ENCODE results near the gene TMEM123.

TMEM123 gene

DNA sequence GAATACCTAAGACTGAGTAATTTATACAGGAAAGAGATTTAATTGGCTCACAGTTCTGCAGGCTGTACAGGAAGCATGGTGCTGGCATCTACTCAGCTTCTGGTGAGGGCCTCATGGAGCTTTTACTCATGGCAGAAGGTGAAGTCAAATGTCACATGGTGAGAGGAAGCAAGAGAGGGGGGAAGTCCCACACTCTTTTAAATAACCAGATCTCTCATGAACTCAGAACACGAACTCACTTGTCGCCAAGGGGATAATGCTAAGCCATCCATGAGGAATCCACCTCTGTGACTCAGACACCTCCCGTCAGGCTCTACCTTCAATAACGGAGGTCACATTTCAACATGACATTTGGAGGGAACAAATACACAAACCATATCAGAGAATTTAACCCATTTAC, 63.3 kb downstream of the TMEM123 start:
- TF ChIP-seq ARNTL (CRISPR knock-in tag; IDR thresholded peaks at IDR 0.05; ENCODE audit: borderline replicate concordance, low read depth), result no peak
- ATAC-seq, result no peak

- ATAC-seq, result no peak
- TF ChIP-seq SNAI2 (CRISPR knock-in tag; IDR thresholded peaks at IDR 0.05), result no peak
- TF ChIP-seq OSR1 (CRISPR knock-in tag; IDR thresholded peaks at IDR 0.05), result no peak
These were observed 65.4 kb downstream of the TMEM123 start for GRCh38 chr11:102387043-102387781.

DNA sequence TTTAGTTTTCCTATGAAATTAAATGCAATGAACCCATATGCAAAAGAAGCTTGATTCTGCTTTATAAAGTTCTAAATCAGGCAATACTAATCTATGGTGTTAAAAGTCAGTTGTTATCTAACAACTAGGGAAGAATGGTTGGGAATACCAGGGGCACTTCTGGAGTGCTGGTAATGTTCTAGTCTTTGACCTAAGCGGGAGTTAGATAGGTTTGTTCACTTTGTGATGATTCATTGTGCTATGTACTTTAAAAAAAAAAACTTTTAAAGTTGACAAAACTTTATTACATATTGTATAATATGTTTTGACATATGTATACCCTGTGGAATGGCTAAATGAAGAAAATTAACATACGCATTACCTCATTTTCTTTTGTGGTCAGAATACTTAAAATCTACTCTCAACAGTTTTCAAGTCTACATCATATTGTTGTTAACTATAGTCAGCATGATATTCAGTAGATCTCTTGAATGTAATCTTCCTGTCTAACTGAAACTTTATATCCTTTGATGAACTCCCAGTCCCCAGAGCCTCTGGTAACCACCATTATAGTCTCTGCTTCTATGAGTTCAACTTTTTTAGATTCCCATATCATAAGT, 66.3 kb downstream of the TMEM123 start:
- TF ChIP-seq ESRRG (CRISPR knock-in tag; IDR thresholded peaks at IDR 0.05) (no peak), CSDC2 (CRISPR knock-in tag; IDR thresholded peaks at IDR 0.05) (no peak), BACH2 (CRISPR knock-in tag; IDR thresholded peaks at IDR 0.05; ENCODE audit: borderline replicate concordance) (no peak), ZFP30 (CRISPR knock-in tag; IDR thresholded peaks at IDR 0.05) (no peak), GLIS3 (CRISPR knock-in tag; IDR thresholded peaks at IDR 0.05) (no peak), OSR1 (CRISPR knock-in tag; IDR thresholded peaks at IDR 0.05) (no peak), RARB (CRISPR knock-in tag; IDR thresholded peaks at IDR 0.05) (no peak), ZFP3 (CRISPR knock-in tag; IDR thresholded peaks at IDR 0.05) (no peak), ISL1 (CRISPR knock-in tag; IDR thresholded peaks at IDR 0.05) (no peak), CSRNP3 (CRISPR knock-in tag; IDR thresholded peaks at IDR 0.05) (no peak), ZNF70 (CRISPR knock-in tag; IDR thresholded peaks at IDR 0.05) (no peak), SNAI2 (CRISPR knock-in tag; IDR thresholded peaks at IDR 0.05) (no peak)
- TF ChIP-seq, protein P1, sequence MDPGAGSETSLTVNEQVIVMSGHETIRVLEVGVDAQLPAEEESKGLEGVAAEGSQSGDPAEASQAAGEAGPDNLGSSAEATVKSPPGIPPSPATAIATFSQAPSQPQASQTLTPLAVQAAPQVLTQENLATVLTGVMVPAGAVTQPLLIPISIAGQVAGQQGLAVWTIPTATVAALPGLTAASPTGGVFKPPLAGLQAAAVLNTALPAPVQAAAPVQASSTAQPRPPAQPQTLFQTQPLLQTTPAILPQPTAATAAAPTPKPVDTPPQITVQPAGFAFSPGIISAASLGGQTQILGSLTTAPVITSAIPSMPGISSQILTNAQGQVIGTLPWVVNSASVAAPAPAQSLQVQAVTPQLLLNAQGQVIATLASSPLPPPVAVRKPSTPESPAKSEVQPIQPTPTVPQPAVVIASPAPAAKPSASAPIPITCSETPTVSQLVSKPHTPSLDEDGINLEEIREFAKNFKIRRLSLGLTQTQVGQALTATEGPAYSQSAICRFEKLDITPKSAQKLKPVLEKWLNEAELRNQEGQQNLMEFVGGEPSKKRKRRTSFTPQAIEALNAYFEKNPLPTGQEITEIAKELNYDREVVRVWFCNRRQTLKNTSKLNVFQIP (CRISPR knock-in tag; IDR thresholded peaks at IDR 0.05; ENCODE audit: borderline replicate concordance, low read depth), result no peak
- TF ChIP-seq, protein P2, sequence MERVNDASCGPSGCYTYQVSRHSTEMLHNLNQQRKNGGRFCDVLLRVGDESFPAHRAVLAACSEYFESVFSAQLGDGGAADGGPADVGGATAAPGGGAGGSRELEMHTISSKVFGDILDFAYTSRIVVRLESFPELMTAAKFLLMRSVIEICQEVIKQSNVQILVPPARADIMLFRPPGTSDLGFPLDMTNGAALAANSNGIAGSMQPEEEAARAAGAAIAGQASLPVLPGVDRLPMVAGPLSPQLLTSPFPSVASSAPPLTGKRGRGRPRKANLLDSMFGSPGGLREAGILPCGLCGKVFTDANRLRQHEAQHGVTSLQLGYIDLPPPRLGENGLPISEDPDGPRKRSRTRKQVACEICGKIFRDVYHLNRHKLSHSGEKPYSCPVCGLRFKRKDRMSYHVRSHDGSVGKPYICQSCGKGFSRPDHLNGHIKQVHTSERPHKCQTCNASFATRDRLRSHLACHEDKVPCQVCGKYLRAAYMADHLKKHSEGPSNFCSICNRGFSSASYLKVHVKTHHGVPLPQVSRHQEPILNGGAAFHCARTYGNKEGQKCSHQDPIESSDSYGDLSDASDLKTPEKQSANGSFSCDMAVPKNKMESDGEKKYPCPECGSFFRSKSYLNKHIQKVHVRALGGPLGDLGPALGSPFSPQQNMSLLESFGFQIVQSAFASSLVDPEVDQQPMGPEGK (CRISPR knock-in tag; IDR thresholded peaks at IDR 0.05; ENCODE audit: borderline replicate concordance), result no peak
- ATAC-seq, result no peak

GRCh38 chr11:102385085-102386007, 67.2 kb downstream of the TMEM123 start:
- TF ChIP-seq, protein P3, sequence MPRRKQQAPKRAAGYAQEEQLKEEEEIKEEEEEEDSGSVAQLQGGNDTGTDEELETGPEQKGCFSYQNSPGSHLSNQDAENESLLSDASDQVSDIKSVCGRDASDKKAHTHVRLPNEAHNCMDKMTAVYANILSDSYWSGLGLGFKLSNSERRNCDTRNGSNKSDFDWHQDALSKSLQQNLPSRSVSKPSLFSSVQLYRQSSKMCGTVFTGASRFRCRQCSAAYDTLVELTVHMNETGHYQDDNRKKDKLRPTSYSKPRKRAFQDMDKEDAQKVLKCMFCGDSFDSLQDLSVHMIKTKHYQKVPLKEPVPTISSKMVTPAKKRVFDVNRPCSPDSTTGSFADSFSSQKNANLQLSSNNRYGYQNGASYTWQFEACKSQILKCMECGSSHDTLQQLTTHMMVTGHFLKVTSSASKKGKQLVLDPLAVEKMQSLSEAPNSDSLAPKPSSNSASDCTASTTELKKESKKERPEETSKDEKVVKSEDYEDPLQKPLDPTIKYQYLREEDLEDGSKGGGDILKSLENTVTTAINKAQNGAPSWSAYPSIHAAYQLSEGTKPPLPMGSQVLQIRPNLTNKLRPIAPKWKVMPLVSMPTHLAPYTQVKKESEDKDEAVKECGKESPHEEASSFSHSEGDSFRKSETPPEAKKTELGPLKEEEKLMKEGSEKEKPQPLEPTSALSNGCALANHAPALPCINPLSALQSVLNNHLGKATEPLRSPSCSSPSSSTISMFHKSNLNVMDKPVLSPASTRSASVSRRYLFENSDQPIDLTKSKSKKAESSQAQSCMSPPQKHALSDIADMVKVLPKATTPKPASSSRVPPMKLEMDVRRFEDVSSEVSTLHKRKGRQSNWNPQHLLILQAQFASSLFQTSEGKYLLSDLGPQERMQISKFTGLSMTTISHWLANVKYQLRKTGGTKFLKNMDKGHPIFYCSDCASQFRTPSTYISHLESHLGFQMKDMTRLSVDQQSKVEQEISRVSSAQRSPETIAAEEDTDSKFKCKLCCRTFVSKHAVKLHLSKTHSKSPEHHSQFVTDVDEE (CRISPR knock-in tag; IDR thresholded peaks at IDR 0.05), result no peak
- TF ChIP-seq SNAI2 (CRISPR knock-in tag; IDR thresholded peaks at IDR 0.05), result no peak
- no peak for ATAC-seq
